CMK (cell line): Measurements from ENCODE around the gene MID2.
"Not testable (repeated sequence)": the region's sequence is repeated elsewhere in the genome, so short reads cannot be mapped to it uniquely, and the experiment has no call there.

Experiments
- DNase-seq: peaks from one replicate; pipeline ENCODE4 v3.0.0-alpha.2; 2010; ENCODE audit warnings: low read depth

Gene MID2, protein sequence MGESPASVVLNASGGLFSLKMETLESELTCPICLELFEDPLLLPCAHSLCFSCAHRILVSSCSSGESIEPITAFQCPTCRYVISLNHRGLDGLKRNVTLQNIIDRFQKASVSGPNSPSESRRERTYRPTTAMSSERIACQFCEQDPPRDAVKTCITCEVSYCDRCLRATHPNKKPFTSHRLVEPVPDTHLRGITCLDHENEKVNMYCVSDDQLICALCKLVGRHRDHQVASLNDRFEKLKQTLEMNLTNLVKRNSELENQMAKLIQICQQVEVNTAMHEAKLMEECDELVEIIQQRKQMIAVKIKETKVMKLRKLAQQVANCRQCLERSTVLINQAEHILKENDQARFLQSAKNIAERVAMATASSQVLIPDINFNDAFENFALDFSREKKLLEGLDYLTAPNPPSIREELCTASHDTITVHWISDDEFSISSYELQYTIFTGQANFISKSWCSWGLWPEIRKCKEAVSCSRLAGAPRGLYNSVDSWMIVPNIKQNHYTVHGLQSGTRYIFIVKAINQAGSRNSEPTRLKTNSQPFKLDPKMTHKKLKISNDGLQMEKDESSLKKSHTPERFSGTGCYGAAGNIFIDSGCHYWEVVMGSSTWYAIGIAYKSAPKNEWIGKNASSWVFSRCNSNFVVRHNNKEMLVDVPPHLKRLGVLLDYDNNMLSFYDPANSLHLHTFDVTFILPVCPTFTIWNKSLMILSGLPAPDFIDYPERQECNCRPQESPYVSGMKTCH

DNA sequence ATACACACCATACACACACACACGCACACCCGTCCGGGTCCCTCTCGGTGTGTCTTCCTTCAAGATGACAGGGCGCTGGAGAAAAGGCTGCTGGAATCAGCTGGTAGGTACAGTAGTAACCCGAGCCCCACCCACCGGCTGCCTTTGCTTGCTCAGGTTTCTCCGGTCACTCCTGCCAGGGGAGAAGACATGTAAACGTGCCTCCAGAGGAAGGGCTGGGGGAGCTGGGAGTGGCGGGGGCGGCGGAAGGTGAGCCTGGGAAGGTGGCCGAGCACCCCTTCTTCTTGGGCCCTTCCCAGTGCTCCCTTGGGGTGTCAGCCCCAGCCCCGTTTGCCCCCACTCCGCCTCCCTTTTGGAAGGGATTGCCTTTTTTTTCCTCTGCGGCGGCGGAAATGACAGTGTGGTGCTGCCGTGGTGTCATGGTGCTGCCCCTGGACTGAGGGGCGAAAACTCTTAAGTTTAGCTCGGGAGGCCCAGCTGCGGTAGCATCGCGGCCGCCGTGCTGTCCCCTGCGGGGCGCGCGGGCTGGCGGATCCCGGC, at the start of gene MID2:
Gene MID2, plus strand, starts transcription at position 169 of the 540 bp plus-strand sequence. CDS start 561 bp downstream, outside the sequence.
- DNase-seq, result no peak

DNA sequence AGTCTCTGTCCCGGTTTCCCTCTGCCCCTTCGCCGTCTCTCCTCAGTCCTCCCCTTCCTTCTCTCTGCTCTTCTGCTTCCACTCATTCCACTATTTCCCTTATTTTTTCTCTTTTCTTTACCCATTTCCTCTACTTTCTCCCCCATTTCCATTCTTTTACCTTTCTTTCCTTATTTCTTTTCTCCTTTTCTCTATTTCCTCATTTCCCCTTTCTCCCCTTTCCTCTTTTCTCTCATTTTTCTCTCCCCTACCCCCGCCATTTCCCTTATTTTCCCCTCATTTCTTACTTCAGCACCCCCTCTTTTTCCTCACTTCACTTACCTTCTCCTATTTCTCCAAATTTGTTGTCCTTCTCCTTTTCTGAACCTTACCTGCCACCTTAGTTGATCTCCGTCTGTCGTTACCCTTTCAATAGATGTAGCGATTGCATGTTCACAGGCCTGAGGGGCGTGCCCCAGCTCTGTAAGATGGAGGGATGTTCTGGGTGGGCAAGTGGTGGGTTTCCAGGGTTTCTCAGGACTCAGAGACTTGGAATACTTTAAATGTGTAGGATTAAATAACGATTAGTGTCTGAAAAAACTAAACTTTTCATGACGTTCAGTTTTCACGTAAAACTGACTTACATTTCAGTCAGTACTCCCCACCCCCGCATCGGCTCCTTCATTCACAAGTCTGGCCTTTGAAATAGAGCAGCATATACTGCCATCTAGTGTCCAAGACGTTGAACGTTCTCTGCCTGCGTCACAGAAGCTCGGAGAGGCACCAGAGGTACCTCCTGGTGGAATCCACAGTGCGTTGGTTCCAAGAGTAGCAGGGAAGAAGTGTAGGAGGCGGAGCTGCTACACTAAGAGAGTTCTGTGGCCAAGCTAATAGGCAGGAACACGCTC, 48.8 kb upstream of the MID2 start:
- peak; percentile 65 for DNase-seq

DNA sequence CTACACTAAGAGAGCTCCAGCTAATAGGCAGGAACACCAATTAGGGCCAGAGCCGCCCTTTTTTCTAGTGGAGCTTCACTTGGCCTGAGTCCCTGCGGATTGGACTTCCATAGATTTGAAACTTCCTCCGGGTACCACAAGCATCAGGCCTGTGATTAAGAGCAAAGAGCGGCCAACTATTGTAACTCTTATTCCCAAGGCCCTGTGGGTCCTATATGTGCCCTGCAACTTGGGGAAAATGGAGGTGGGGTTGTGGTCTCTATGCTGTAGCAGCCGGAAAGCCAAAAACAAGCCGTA, 48.2 kb upstream of the MID2 start, which contains the start of gene NCBP2L:
Gene NCBP2L, plus strand, starts transcription at position 198 of the 297 bp plus-strand sequence. CDS start 16,488 bp downstream, outside the sequence.
- no peak for DNase-seq

DNA sequence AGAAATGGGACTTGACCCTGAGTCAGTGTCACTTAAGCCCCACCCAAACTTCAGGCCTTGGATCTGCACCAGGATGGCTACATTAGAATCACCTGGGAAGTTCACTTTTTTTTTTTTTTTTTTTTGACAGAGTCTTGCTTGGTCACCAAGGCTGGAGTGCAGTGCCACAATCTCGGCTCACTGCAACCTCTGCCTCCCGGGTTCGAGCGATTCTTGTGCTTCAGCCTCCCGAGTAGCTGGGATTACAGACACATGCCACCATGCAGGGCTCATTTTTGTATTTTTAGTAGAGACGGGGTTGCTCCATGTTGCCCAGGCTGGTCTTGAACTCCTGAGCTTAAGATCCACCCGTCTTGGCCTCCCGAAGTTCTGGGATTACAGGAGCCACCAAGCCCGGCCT, 45.1 kb upstream of the MID2 start:
- DNase-seq, result no peak

DNA sequence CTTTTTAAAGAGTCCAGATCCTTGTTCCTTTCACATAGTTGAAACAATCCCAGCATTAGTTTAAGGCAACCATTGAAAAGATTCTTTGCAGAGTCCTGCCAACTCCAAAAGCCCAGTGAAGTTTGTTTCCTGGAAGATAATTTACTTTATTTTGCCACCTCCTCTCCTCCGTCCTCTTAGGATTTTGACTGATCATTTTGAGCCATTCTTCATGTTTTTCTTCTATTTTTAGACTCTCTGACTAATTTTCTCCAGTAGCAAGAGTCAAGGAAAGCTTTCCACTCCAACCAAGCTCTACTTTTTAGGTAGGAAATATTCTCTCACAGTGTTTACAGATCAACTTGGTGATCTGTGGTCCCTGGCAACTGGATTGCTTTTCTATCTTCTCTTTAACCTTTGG, 37.8 kb upstream of the MID2 start:
- DNase-seq, result no peak

DNA sequence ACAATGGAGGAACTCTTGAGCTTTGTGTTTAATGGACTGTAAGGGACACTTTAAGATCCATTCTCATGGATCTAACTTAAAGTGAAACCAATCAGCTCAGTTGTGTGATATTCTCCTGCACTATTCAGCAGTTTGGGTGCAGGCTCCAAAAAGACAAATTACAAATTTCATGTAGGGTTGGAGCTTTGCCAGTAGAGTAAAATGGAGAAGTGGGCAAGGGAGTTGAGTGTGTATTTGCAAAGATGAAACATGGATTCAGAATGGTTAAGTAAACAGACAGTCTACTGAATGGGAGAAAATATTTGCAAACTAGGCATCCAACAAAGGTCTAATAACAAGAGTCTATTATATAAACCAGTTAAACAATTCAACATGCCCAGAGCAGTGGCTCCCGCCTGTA, 21.2 kb upstream of the MID2 start:
- DNase-seq, result no peak

DNA sequence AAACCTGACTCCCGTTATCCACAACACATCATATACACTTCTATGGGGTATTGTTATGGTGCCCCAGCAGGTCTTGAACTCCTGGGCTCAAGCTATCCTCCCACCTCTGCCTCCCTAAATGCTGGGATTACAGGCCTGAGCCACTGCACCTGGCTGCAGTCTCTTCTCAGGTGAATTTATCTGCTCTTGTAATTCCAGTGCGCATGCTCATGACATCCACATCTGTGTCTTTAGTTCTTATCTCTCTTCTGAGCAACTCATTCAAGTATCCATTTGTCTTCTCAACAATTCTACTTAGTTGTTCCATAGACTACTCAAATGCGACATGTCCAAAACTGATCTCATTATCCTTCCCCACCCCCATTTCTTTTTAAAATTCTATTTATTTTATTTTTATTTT, 20.5 kb upstream of the MID2 start:
- no peak for DNase-seq

DNA sequence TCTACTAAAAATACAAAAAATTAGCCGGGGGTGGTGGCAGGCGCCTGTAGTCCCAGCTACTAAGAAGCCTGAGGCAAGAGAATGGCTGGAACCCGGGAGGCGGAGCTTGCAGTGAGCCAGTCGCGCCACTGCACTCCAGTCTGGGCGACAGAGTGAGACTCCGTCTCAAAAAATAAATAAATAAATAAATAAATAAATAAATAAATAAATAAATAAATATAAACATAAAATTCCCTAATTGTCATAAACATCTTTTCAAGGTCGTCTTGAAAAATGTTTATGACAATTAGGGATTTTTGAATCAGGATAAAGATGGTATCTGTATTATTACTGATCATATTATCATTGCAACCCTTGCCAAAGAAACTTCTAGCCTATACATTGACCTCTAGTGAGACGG, 15.6 kb upstream of the MID2 start:
- not testable (repeated sequence) for DNase-seq

DNA sequence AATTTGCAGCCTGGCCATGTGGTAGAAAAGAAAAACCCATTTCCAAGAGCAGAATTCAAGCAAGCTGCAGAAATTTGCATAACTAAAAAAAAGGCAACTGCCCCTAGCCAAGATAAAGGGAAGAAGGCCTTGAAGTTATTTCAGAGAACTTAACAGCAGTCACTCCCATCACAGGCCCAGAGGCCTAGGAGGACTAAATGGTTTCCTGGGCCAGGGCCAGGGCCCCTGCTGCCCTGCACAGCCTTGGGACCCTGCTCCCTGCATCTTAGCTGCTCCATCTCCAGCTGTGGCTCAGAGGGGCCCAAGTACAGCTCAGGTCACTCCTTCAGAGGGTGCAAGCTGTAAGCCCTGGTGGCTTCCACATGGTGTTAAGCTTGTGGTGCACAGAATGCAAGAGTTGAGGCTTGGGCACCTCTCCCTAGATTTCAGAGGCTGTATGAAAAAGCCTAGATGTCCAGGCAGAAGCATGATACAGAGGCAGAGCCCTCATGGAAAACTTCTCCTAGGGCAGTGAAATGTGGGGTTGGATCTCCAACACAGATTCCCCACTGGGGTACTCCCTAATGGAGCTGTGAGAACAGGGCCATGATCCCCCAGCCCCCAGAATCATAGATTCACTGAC, 6.7 kb upstream of the MID2 start:
- no peak for DNase-seq

DNA sequence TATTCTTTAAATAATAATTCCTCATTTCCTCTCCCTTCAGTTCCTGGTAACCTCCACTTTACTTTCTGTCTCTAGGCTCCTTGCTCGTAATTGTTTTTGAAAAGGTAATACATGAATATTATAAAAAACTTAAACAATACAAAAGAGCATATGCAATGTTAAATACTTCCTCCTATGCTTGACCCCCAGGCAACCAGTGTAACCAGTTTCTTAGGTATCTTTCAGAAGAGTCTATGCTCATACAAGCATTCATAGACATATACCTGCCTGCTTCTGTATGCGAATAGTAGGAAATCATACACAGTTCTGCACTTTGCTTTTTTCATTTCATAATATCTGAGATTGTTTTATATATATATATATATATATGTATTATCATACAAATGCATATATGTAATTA, 2.6 kb upstream of the MID2 start:
- DNase-seq, result no peak

DNA sequence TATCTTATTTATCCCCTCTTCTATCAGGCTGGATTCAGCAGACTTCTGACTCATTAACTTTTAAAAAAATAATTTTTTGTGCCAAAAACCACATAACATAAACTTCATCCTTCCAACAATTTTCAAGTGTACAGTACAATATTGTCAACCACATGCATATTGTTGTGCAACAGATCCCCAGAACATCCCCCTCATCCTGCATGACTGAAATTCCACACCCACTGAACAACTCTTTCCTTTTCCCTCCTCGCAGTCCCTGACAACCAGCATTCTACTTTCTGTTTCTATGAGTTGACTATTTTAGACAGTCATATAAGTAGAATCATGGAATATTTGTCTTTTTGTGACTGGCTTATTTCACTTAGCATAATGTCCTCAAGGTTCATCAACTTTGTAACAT, 2.2 kb upstream of the MID2 start:
- no peak for DNase-seq

DNA sequence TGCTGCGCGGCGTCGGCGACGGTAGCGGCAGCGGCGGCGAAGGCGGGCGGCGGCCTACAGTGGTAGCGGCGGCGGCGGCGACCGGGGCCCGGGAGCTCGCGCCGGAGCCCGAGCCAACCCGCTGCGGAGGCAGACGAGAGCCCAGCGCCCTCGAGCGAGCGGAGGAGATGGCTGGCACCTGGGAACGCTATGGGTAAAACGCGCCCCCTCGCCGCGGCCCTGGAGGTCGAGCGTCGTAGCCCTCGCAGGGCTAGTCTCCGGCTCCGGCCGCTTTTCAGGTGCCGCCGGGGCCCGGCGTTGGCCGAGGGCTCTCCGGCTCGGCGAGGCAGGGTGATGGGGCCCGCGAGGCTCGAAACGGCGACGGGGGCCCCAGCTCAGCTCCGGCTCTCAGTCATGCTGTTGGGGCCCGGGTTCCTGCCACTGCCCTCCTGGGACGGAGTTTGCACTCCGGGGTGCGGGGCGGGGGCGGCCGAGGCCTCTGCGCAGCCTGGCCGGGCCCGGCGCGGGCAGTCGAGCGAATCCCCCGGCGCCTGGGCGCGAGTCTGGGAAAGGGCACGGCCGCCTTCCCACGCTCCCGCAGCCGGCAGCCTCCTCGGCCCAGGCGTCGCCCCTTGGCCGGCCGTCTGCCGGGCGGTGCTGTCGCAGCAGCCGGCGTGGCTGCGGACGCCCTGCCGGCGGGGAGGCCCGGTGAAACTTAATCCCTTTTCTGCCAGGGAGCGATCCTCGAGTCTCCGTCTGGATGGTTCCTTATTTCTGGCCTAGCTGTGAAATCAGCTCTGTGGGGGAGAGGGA, 768 bp downstream of the MID2 start:
- DNase-seq, result no peak

DNA sequence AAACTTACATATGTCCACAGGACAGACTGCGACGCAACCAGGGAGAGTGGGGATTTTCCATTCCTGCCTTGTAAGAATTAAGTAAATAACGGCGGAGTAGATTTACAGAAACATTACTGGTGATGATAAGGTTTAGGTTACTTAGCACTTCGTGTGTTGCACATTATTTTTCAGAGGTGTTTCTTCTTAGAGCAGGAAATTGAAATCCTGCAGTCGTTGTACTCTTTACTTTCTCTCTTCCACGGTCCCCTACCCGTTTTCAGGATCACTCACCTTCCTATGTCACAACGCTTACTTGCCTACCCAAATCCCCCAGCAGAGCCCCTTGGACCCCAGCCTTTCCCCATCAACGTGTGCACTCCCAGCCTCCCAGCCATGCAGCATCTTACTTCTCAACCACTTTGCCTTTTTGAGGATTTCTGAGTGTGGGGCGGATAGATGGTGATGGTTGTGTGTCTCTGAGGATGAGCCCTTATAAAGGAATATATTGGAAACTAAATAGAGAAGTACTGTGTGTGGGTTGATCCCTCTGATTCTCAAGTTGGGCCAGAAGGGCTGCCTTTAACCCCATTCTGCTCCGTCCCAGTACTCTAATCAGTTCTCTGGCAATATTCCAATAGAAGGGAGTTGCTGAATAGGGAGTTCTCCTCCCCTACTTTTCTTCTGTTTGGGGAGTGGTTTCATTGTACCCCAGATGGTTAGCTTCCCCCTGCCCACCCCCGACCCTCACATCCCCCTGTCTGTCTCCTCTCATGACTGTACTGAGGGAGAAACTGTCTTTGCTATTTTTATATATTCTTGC, 1.6 kb downstream of the MID2 start:
- DNase-seq, result no peak

DNA sequence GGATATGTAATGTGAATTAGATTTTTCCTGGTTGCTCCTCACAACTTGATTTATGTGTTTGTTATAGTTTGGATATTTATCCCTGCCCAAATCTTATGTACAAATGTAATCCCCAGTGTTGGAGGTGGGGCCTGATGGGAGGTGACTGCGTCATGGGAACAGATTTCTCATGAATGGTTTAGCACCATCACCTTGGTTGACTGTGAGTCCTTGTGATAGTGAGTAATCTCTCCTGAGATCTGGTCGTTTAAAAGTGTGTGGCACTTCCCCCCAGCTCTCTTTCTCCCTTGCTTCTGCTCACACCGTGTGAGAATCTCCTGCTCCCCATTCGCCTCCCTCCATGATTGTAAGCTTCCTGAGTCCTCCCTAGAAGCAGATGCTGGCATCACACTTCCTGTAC, 2.2 kb downstream of the MID2 start:
- no peak for DNase-seq

DNA sequence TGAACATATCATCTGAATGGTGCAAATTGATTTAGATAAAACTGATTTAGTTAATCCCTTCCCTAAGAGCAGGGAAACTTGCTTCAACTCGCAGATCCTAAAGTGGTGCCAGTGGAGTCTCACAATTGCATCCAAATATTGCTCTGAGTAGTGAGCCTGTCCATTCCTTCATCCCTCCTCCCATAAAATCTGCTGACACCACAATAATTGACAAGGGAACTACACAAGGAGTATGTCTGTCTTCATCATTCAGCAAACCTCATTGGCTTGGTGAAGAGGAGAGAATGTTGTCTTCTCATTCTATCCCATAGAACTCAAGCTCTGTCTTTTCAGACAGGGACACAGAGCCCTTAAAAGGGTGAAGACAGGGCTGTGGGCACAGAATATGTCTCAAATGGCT, 4.2 kb downstream of the MID2 start:
- no peak for DNase-seq

DNA sequence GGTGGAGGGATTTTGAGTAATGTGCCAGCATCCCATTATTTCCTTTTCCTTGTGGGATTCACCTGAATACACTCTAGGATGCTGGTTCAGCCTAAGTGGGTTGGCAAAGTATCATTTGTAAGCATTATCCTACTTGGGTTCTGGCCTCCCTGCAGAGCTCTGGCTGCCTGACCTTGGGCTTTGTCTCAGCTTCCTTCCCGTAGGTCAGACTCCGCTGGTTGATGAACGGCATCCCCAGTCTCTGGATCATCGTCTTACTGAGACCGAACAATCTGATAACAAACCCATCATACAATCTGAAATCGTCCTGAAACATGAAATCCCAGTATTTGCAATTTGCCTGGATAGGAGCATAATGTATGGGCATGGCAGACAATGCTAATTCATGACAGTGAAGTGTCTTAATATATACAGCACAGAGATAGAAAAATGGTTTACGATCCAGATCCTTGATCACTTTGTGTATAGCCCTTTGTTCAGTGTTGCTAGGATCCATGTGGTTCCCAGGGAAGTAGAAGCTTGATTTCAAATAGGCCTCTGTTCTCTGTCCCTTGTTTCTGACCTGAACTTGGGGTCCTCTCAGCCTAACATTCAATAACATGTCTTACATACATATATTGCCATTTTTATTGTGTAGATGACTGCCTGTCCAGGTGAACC, 5.5 kb downstream of the MID2 start:
- DNase-seq, result no peak

DNA sequence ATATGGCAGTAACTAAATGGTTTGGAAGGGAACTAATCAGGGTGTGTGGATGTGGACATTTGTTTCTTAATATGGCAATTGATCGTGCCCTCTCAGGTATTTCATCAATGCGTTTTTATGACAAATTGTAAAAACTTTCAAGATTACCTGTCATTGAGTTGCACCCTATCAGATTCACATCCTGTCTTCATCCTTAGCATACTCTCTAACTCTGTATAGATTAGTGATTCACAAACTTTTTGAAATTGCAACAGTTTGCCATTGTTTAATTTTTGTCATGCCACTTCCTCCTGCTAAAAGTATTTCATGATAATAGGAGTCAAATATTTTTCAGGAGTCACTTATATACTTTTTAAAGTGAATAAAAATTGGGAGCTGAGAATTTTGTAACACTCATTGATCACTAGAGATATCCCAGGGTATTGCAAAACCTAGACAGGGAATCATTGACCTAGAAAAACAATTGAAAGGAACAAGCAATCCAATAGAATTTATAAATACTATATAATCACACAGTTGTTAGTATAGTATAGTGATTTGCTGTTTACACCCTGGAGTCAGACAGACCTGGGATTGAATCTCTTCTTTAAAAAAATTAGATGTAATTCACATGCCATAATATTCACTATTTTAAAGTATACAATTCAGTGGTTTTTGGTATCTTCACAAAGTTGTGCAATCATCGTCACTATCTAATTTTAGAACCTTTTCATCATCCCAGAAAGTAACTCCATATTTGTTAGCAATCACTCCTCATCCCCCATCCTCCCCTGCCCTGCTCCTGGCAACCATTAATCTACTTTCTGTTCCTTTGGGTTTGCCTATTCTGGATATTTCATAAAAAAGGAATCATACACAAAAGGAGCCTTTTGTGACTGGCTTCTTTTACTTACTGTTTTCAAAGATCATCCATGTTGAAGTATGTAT, 8.9 kb downstream of the MID2 start:
- no peak for DNase-seq

DNA sequence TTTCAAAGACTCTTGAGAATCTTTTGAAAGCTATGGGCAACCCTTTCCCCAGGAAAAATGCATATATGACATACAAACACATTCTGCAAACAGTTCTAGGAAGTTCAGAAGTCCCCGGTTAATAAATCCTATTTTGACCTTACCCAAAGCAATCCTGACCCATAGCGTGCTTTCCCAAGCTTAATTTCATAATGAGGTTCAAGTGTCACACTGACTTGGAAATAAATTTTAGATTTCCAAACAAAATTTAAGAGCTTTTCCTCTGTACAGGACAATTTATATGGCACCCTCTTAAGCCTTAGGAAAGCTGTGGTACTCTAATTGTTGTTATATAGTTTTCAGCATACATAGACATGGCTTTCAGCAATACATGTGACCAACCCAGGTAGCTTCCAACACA, 11.3 kb downstream of the MID2 start:
- no peak for DNase-seq

DNA sequence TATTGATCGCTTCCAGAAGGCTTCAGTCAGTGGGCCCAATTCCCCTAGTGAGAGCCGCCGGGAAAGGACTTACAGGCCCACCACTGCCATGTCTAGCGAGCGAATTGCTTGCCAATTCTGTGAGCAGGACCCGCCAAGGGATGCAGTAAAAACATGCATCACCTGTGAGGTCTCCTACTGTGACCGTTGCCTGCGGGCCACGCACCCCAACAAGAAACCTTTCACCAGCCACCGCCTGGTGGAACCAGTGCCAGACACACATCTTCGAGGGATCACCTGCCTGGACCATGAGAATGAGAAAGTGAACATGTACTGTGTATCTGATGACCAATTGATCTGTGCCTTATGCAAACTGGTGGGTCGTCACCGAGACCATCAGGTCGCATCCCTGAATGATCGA, 15.3 kb downstream of the MID2 start:
- DNase-seq, result no peak
